NCI-H524 treated with DMSO at 0.1 percent for 48 hours (cell line): ENCODE measurements around the gene SF3B4.

Experiments used
- DNase-seq: peaks from one replicate; lab custom pipeline; 2025; lab: John Stamatoyannopoulos, UW

SF3B4 gene

GRCh38 chr1:149932474-149932873 lies 4.9 kb upstream of the SF3B4 start:
- no peak for DNase-seq

GRCh38 chr1:149931212-149931790 lies 3.7 kb upstream of the SF3B4 start:
- DNase-seq = no peak

GRCh38 chr1:149929856-149930255 lies 2.3 kb upstream of the SF3B4 start:
- no peak for DNase-seq

GRCh38 chr1:149928401-149928724 lies 760 bp upstream of the SF3B4 start:
- no peak for DNase-seq

GRCh38 chr1:149927056-149927562 lies 494 bp downstream of the SF3B4 start:
- DNase-seq = no peak

GRCh38 chr1:149926296-149926695 lies 1.3 kb downstream of the SF3B4 start:
- no peak for DNase-seq

- no peak for DNase-seq
Measured at GRCh38 chr1:149925751-149926150, 1.9 kb downstream of the SF3B4 start.

- DNase-seq = no peak
Measured at GRCh38 chr1:149925345-149925744, 2.3 kb downstream of the SF3B4 start.

GRCh38 chr1:149923626-149924025 lies 4.0 kb downstream of the SF3B4 start:
- no peak for DNase-seq

GRCh38 chr1:149917571-149918144 lies 9.9 kb downstream of the SF3B4 start, which contains the start of gene SV2A:
Gene SV2A (minus strand): TSS chr1:149917844. CDS start chr1:149913840, 4,004 bp downstream.
- peak; percentile 13 for DNase-seq

GRCh38 chr1:149916898-149917252 lies 10.7 kb downstream of the SF3B4 start:
- no peak for DNase-seq

- no peak for DNase-seq
Measured at GRCh38 chr1:149916193-149916897, 11.3 kb downstream of the SF3B4 start.

GRCh38 chr1:149915429-149916192 lies 12.0 kb downstream of the SF3B4 start:
- DNase-seq = no peak

GRCh38 chr1:149914545-149914944 lies 13.1 kb downstream of the SF3B4 start:
- no peak for DNase-seq

GRCh38 chr1:149906570-149907075 lies 21.0 kb downstream of the SF3B4 start:
- DNase-seq = no peak

- DNase-seq = no peak
Measured at GRCh38 chr1:149903836-149904491, 23.6 kb downstream of the SF3B4 start.

GRCh38 chr1:149899460-149900284 lies 27.9 kb downstream of the SF3B4 start, which contains the start of gene BOLA1:
Gene BOLA1 (plus strand): TSS chr1:149899568. CDS start chr1:149900060, 492 bp downstream.
- peak; percentile 16 for DNase-seq

GRCh38 chr1:149896575-149896974 lies 31.0 kb downstream of the SF3B4 start:
- DNase-seq = no peak

- DNase-seq = no peak
Measured at GRCh38 chr1:149888999-149889289, 38.7 kb downstream of the SF3B4 start.

- DNase-seq = peak; percentile 61
Measured at GRCh38 chr1:149888247-149888998, 39.2 kb downstream of the SF3B4 start.
